Endothelial cell of coronary artery (primary cell): ENCODE results near the gene PELO. TPM values are rescaled to one million over a fixed set of nuclear protein-coding genes. Genes with fewer than 3 reads are reported as not detected.

Experiments
- total RNA-seq: library from RNA; depleted of rRNA; stranded (reverse); fragments of >200 nt; gene quantifications from 2 replicates; pipeline ENCODE4 v1.2.3, GENCODE V29; 2014

The PELO gene
- total RNA-seq = 22.0 and 23.3 TPM in 2 replicates

GRCh38 chr5:52787600-52788504 lies at the start of gene PELO, which contains the start of gene ITGA1:
Gene PELO (plus strand): TSS chr5:52787916. CDS start chr5:52800395, 12,479 bp downstream.
Gene ITGA1 (plus strand): TSS chr5:52787916. CDS start chr5:52788354, 438 bp downstream.

Other genes starting within 250 kb of the PELO start
- gene ITGA1, start within 50 bp of the PELO start, total RNA-seq = 4.6 and 6.6 TPM in 2 replicates
- 67.9 and 80.6 TPM in 2 replicates for gene ITGA2, start 201.4 kb downstream of the PELO start, total RNA-seq